Activated T-cell treated with anti-CD3 and anti-CD28 coated beads, Interleukin-2, amount 50 U/mL, for 1 hour (primary cell): ENCODE measurements around the gene HLA-DQB1.
"Not testable (repeated sequence)": the region's sequence is repeated elsewhere in the genome, so short reads cannot be mapped to it uniquely, and the experiment has no call there.

ENCODE experiments used
- DNase-seq: peaks from one replicate; pipeline ENCODE4 v3.0.0-alpha.2; 2020

HLA-DQB1 gene

GRCh38 chr6:32659856-32660595, 6.4 kb downstream of the HLA-DQB1 start:
- no peak for DNase-seq

GRCh38 chr6:32658268-32658897, 8.1 kb downstream of the HLA-DQB1 start:
- DNase-seq: no peak

GRCh38 chr6:32657819-32658218, 8.6 kb downstream of the HLA-DQB1 start:
- DNase-seq: not testable (repeated sequence)

- not testable (repeated sequence) for DNase-seq
These were observed 9.1 kb downstream of the HLA-DQB1 start for GRCh38 chr6:32657329-32657728.

GRCh38 chr6:32655203-32655710, 11.2 kb downstream of the HLA-DQB1 start:
- no peak for DNase-seq

GRCh38 chr6:32645047-32645703, 21.3 kb downstream of the HLA-DQB1 start:
- DNase-seq: no peak

- DNase-seq: no peak
These were observed 22.6 kb downstream of the HLA-DQB1 start for GRCh38 chr6:32643904-32644303.

- DNase-seq: no peak
These were observed 23.7 kb downstream of the HLA-DQB1 start for GRCh38 chr6:32642720-32643106.

- DNase-seq: not testable (repeated sequence)
These were observed 24.4 kb downstream of the HLA-DQB1 start for GRCh38 chr6:32641785-32642719.

- DNase-seq: no peak
These were observed 25.3 kb downstream of the HLA-DQB1 start for GRCh38 chr6:32641122-32641521.

GRCh38 chr6:32639440-32640394, 26.7 kb downstream of the HLA-DQB1 start:
- no peak for DNase-seq

GRCh38 chr6:32638532-32639219, 27.8 kb downstream of the HLA-DQB1 start:
- DNase-seq: no peak

- DNase-seq: no peak
These were observed 28.6 kb downstream of the HLA-DQB1 start for GRCh38 chr6:32637883-32638282.

- no peak for DNase-seq
These were observed 29.1 kb downstream of the HLA-DQB1 start, which contains the start of gene HLA-DQA1 for GRCh38 chr6:32637219-32637880. Gene HLA-DQA1, plus strand, starts transcription at chr6:32637406. Its CDS starts 53 bp downstream, at chr6:32637459.

GRCh38 chr6:32635526-32636123, 30.8 kb downstream of the HLA-DQB1 start:
- DNase-seq: no peak

GRCh38 chr6:32629793-32630192, 36.7 kb downstream of the HLA-DQB1 start:
- not testable (repeated sequence) for DNase-seq

GRCh38 chr6:32627831-32628230, 38.6 kb downstream of the HLA-DQB1 start:
- no peak for DNase-seq

GRCh38 chr6:32627249-32627648, 39.2 kb downstream of the HLA-DQB1 start:
- no peak for DNase-seq

GRCh38 chr6:32625137-32625536, 41.3 kb downstream of the HLA-DQB1 start:
- no peak for DNase-seq

- no peak for DNase-seq
These were observed 41.9 kb downstream of the HLA-DQB1 start for GRCh38 chr6:32624565-32624964.
